ENCODE data around the gene OCEL1. TPM values are rescaled to one million over a fixed set of nuclear protein-coding genes. Genes with fewer than 3 reads are reported as not detected.

The OCEL1 gene, protein sequence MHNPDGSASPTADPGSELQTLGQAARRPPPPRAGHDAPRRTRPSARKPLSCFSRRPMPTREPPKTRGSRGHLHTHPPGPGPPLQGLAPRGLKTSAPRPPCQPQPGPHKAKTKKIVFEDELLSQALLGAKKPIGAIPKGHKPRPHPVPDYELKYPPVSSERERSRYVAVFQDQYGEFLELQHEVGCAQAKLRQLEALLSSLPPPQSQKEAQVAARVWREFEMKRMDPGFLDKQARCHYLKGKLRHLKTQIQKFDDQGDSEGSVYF
- total RNA-seq (2013; cell fraction: nucleolus; rRNA removed), result 2.9 and 4.6 TPM in 2 replicates
- total RNA-seq (2014; rRNA removed), result 3.1 and 3.2 TPM in 2 replicates
- 3.2 and 3.4 TPM in 2 replicates for total RNA-seq (2014; rRNA removed; fragmentation: Illumina TruSeq; extraction: Trizol)
- 11.9 and 15.8 TPM in 2 replicates for total RNA-seq (2021)
- 65.4 TPM for polyA plus RNA-seq (2011; ENCODE audit: low read depth)
- polyA plus RNA-seq (2011; rRNA removed), result 1.4 and 2.8 TPM in 2 replicates
- 5.3 and 7.2 TPM in 2 replicates for polyA plus RNA-seq (2011; cell fraction: cytosol; rRNA removed)
- 6.9 and 7.6 TPM in 2 replicates for polyA plus RNA-seq (2011; cell fraction: nucleus; rRNA removed)
- polyA plus RNA-seq (2012), result 11.7 and 15.6 TPM in 2 replicates
- polyA plus RNA-seq (2014; fragmentation: Illumina TruSeq; extraction: Trizol), result 7.4 and 9.9 TPM in 2 replicates
- 1 to 10 TPM; 3.6 to 7.8 TPM for polyA plus RNA-seq (2014; fragmentation: Nextera tagmentation; extraction: Ambion mirVana)
- polyA plus RNA-seq (2014; rRNA removed), result 7.5 and 7.8 TPM in 2 replicates
- polyA plus RNA-seq (2016; fragmentation: Nextera tagmentation; extraction: Ambion mirVana), result 10 to 100 TPM; 14.4 to 18.2 TPM
- 1.8 and 3.1 TPM in 2 replicates for polyA minus RNA-seq (2011; rRNA and poly(A)+ RNA removed)
- 1.9 and 7.1 TPM in 2 replicates for polyA minus RNA-seq (2011; cell fraction: cytosol; rRNA and poly(A)+ RNA removed)
- 2.3 and 2.8 TPM in 2 replicates for polyA minus RNA-seq (2011; cell fraction: nucleus; rRNA and poly(A)+ RNA removed)
- percentile 65 among the genes with signal in this experiment for Bru-seq, nascent RNA
- percentile 63 among the genes with signal in this experiment for BruChase-seq, experiment 1, labeled RNA remaining after a 6-hour chase
- BruChase-seq, experiment 2, labeled RNA remaining after a 2-hour chase, result percentile 56 among the genes with signal in this experiment
- long read RNA-seq, experiment 1, partial matches to known transcripts, result 0 of 2 reads
- long read RNA-seq, experiment 1, other reads (novel, unspliced or antisense), result 1 of 2 reads
- long read RNA-seq, experiment 2, result 0 reads

DNA sequence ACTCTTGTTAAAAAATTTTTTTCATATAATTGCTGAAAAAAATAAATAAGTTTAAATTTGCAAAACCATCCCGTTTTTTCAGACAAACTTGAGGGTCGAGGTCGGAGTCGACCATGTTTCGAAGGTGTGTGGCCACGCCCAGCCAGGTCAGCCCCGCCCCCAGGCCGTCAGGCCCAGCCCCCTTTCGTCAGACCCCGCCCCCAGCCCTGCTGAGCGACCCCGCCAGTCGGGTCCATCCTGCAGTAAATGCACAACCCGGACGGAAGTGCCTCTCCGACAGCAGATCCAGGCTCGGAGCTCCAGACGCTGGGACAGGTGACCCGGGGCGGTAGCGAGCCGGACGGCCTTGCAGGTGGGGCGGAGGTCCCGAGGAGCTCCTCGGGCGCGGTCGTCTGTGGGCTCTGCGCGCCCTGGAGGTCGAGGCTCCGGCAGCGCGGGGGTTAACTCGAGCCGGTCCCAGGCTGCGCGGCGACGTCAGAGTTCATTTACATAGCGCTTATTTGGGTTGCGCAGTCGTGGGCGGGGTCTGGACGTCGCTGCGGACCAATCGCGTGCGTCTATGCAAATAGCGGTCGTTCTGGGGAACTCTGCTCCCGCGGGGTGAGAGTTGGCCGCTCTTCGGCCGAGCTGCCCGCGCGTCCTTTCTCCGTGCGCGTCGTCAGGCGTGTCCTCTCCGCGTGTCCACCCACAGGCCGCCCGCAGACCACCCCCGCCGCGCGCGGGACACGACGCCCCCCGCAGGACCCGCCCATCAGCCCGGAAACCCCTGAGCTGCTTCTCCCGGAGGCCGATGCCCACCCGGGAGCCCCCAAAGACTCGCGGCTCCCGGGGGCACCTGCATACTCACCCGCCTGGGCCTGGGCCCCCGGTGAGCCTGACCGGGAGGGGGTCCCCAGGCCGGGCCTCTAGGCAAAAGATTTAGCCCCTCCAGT lies at the start of gene OCEL1:
Gene OCEL1, plus strand, starts transcription at position 225 of the 932 bp plus-strand sequence. Its CDS starts 22 bp downstream, at position 247.
- intact Hi-C loops (cut with micrococcal nuclease; ENCODE audit: unreplicated experiment), result no loop called here
- no peaks in the 10 kb centered on the region for H3K79me2 ChIP-seq (ENCODE audit: control insufficient read depth, insufficient read depth, low read length)
- under 1% methylated on average over 81 of the region's 90 CpGs for WGBS (ENCODE audit: insufficient coverage, insufficient replicate concordance, low lambda C conversion rate, missing lambda C conversion rate)
- H3K9me3 ChIP-seq (replicated peaks; ENCODE audit: control insufficient read depth, insufficient read depth, low read length), result no peaks in the 10 kb centered on the region
- BruUV-seq (replicated peaks), result no TSS peak
- DNase-seq (ENCODE audit: low read depth, low spot score), result peak; percentile 92
- H3K4me1 ChIP-seq (ENCODE audit: control insufficient read depth, insufficient read depth, low read length), result no peaks in the 10 kb centered on the region
- no peaks in the 10 kb centered on the region for H3K27me3 ChIP-seq (replicated peaks in 1 of 2; ENCODE audit: control insufficient read depth in 2 of 2, insufficient read depth in 2 of 2, low read length in 1 of 2)
- no peaks in the 10 kb centered on the region for H3K36me3 ChIP-seq (ENCODE audit: control insufficient read depth in 2 of 2, insufficient read depth in 2 of 2, low read length in 1 of 2)
- in situ Hi-C loops (cut with MboI), result no loop called here
- POLR2A ChIA-PET, result interaction anchor here (0.7 to 2.7 kb wide), 9 partner anchors 9 to 193 kb away, joined by 3 to 31 read pairs (median 6); partner anchors contain the start of genes ABHD8, BABAM1, MVB12A and USE1
- ATAC-seq, result peak; percentile 97
- H4K20me1 ChIP-seq (ENCODE audit: control insufficient read depth, insufficient read depth), result no peaks in the 10 kb centered on the region
- CTCF ChIA-PET, result interaction anchor here (0.7 to 2.8 kb wide), 4 partner anchors 9 to 101 kb away, joined by 3 to 10 read pairs (median 6); partner anchors contain the start of genes BABAM1 and USE1
- SMC1A ChIA-PET (ENCODE audit: uncharacterized antibody, unreplicated experiment), result interaction anchor here (1.0 to 1.5 kb wide), 4 partner anchors 8 to 513 kb away, joined by 3 to 8 read pairs (median 3); partner anchors contain the start of gene USE1
- H3K4me3 ChIP-seq, result peak within 1 kb of the TSS; percentile 82
- RAD21 ChIA-PET (ENCODE audit: unreplicated experiment), result interaction anchor here (0.7 to 2.6 kb wide), 7 partner anchors 8 to 55 kb away, joined by 3 to 11 read pairs (median 4); partner anchors contain the start of genes BABAM1 and USE1
- FAIRE-seq, result peak; percentile 100
- peak within 1 kb of the TSS; percentile 97 for H2AFZ ChIP-seq (ENCODE audit: control insufficient read depth, low read depth, low read length)
- H3K27ac ChIP-seq (ENCODE audit: control insufficient read depth, insufficient read depth), result peak within 1 kb of the TSS; percentile 70
- peak within 1 kb of the TSS; percentile 84 for H3K4me2 ChIP-seq (ENCODE audit: control insufficient read depth, insufficient read depth)
- H3K9ac ChIP-seq (ENCODE audit: control insufficient read depth, insufficient read depth, low read length), result peak within 1 kb of the TSS; percentile 60
- no peak; the same call in 1 of the 2 replicates for TF ChIP-seq SMAD5 (IDR thresholded peaks at IDR 0.05; ENCODE audit: low read depth)
- TF ChIP-seq TARDBP (IDR thresholded peaks at IDR 0.05; ENCODE audit: borderline replicate concordance), result no peak
- TF ChIP-seq CREB1 (IDR thresholded peaks at IDR 0.05; ENCODE audit: low read depth), result peak; percentile 81; the same call in 1 of the 2 replicates
- TF ChIP-seq MXI1 (IDR thresholded peaks at IDR 0.05; ENCODE audit: low read depth, low read length), result peak; percentile 71
- peak; percentile 98 for TF ChIP-seq POU2F2 (IDR thresholded peaks at IDR 0.05; ENCODE audit: borderline replicate concordance, low read depth, low read length)
- no peak for TF ChIP-seq ZNF24 (IDR thresholded peaks at IDR 0.05)
- no peak for TF ChIP-seq ZNF207 (IDR thresholded peaks at IDR 0.05; ENCODE audit: borderline replicate concordance)
- TF ChIP-seq, protein P1, sequence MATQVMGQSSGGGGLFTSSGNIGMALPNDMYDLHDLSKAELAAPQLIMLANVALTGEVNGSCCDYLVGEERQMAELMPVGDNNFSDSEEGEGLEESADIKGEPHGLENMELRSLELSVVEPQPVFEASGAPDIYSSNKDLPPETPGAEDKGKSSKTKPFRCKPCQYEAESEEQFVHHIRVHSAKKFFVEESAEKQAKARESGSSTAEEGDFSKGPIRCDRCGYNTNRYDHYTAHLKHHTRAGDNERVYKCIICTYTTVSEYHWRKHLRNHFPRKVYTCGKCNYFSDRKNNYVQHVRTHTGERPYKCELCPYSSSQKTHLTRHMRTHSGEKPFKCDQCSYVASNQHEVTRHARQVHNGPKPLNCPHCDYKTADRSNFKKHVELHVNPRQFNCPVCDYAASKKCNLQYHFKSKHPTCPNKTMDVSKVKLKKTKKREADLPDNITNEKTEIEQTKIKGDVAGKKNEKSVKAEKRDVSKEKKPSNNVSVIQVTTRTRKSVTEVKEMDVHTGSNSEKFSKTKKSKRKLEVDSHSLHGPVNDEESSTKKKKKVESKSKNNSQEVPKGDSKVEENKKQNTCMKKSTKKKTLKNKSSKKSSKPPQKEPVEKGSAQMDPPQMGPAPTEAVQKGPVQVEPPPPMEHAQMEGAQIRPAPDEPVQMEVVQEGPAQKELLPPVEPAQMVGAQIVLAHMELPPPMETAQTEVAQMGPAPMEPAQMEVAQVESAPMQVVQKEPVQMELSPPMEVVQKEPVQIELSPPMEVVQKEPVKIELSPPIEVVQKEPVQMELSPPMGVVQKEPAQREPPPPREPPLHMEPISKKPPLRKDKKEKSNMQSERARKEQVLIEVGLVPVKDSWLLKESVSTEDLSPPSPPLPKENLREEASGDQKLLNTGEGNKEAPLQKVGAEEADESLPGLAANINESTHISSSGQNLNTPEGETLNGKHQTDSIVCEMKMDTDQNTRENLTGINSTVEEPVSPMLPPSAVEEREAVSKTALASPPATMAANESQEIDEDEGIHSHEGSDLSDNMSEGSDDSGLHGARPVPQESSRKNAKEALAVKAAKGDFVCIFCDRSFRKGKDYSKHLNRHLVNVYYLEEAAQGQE (IDR thresholded peaks at IDR 0.05; ENCODE audit: low read depth, low read length), result 0 out of 2 replicates have a peak, but pooled peaks have one; percentile 3
- TF ChIP-seq POLR2A (IDR thresholded peaks at IDR 0.05; ENCODE audit: low read depth, low read length), result peak; percentile 92
- TF ChIP-seq PML (IDR thresholded peaks at IDR 0.05; ENCODE audit: low read length), result peak; percentile 49; the same call in 1 of the 2 replicates
- TF ChIP-seq DPF2 (IDR thresholded peaks at IDR 0.05), result 0 out of 2 replicates have a peak, but pooled peaks have one; percentile 55
- TF ChIP-seq SREBF1 (IDR thresholded peaks at IDR 0.05; ENCODE audit: low read length), result no peak
- peak; percentile 63 for TF ChIP-seq NRF1 (conservative IDR thresholded peaks at IDR 0.05; ENCODE audit: low read depth, low read length)
- peak; percentile 52; the same call in 1 of the 2 replicates for TF ChIP-seq BACH1 (IDR thresholded peaks at IDR 0.05; ENCODE audit: borderline replicate concordance)
- TF ChIP-seq TAF1 (IDR thresholded peaks at IDR 0.05; ENCODE audit: borderline replicate concordance, low read depth, low read length), result peak; percentile 63; the same call in 1 of the 2 replicates
- TF ChIP-seq ATF7 (IDR thresholded peaks at IDR 0.05; ENCODE audit: low read depth), result no peak; the same call in 1 of the 2 replicates
